HG03460 (cell line): ENCODE data around the gene OPN1SW.
A peak's percentile ranks its signal among the peaks of the same experiment; 100 is the strongest.

ENCODE experiments used
- ATAC-seq: cut with Tn5 transposase; IDR thresholded peaks from one replicate; pipeline ENCODE4 v1.9.1; 2021; ENCODE audit not compliant: unreplicated experiment

OPN1SW gene

GRCh38 chr7:128793181-128793547 lies 17.6 kb upstream of the OPN1SW start:
- no peak for ATAC-seq

GRCh38 chr7:128792471-128793180 lies 17.0 kb upstream of the OPN1SW start:
- no peak for ATAC-seq

- no peak for ATAC-seq
Observed at GRCh38 chr7:128791972-128792327, 16.4 kb upstream of the OPN1SW start.

GRCh38 chr7:128791121-128791971 lies 15.8 kb upstream of the OPN1SW start, which contains the start of gene CCDC136:
Gene CCDC136, plus strand, starts transcription at chr7:128791968. Its CDS starts 444 bp downstream, at chr7:128792412.
- ATAC-seq: peak; percentile 80

GRCh38 chr7:128790315-128791041 lies 14.9 kb upstream of the OPN1SW start:
- ATAC-seq: no peak

GRCh38 chr7:128788446-128789412 lies 13.1 kb upstream of the OPN1SW start:
- no peak for ATAC-seq

GRCh38 chr7:128785738-128786137 lies 10.1 kb upstream of the OPN1SW start:
- no peak for ATAC-seq

GRCh38 chr7:128783143-128783861 lies 7.7 kb upstream of the OPN1SW start:
- no peak for ATAC-seq

GRCh38 chr7:128781851-128782250 lies 6.3 kb upstream of the OPN1SW start:
- ATAC-seq: no peak

GRCh38 chr7:128781126-128781525 lies 5.5 kb upstream of the OPN1SW start:
- ATAC-seq: no peak

GRCh38 chr7:128778946-128779345 lies 3.4 kb upstream of the OPN1SW start:
- no peak for ATAC-seq

- no peak for ATAC-seq
Observed at GRCh38 chr7:128777156-128778123, 1.8 kb upstream of the OPN1SW start.

- no peak for ATAC-seq
Observed at GRCh38 chr7:128774921-128775320, 673 bp downstream of the OPN1SW start.

GRCh38 chr7:128774029-128774689 lies 1.4 kb downstream of the OPN1SW start:
- no peak for ATAC-seq

GRCh38 chr7:128773604-128774003 lies 2.0 kb downstream of the OPN1SW start:
- no peak for ATAC-seq

- no peak for ATAC-seq
Observed at GRCh38 chr7:128770233-128770632, 5.4 kb downstream of the OPN1SW start.

GRCh38 chr7:128767475-128768110 lies 8.0 kb downstream of the OPN1SW start:
- no peak for ATAC-seq

GRCh38 chr7:128763541-128763940 lies 12.1 kb downstream of the OPN1SW start:
- ATAC-seq: no peak
